SU-DHL-6 (cell line): ENCODE data around the gene CD200.

Experiments used
- H2AFZ ChIP-seq: fragments of 200-600 bp; sonication (generic); 2 replicates; pipeline ENCODE4 v1.6.1; 2014; ENCODE audit warnings: low read depth, mild to moderate bottlenecking, moderate library complexity, mixed read lengths, antibody characterized with exemption, low read length; ENCODE audit not compliant: severe bottlenecking
- H3F3A ChIP-seq: fragments of 200-600 bp; shearing (Covaris generic); 2 replicates; pipeline ENCODE4 v1.6.0; 2016; ENCODE audit warnings: antibody characterized with exemption, mild to moderate bottlenecking; ENCODE audit not compliant: insufficient read depth
- H3K27ac ChIP-seq: fragments of 200-600 bp; sonication (generic); 2 replicates; pipeline ENCODE4 v1.5.1; 2016; ENCODE audit warnings: low read depth, mild to moderate bottlenecking, low read length, moderate library complexity, mixed read lengths
- H3K27me3 ChIP-seq: fragments of 200-600 bp; sonication (generic), shearing (Covaris generic); 2 replicates; pipeline ENCODE4 v1.6.0; 2014; ENCODE audit warnings: mild to moderate bottlenecking, low read length
- H3K36me3 ChIP-seq: fragments of 200-600 bp; sonication (generic); 2 replicates; pipeline ENCODE4 v1.6.1; 2014; ENCODE audit warnings: mild to moderate bottlenecking, low read length, mixed read lengths
- H3K4me2 ChIP-seq: fragments of 300-600, 200-600 bp; shearing (Covaris generic), sonication (generic); 2 replicates; pipeline ENCODE4 v1.6.0; 2014; ENCODE audit warnings: low read length, low read depth, mild to moderate bottlenecking; ENCODE audit not compliant: poor library complexity, severe bottlenecking
- H3K4me3 ChIP-seq: fragments of 200-600 bp; sonication (generic); 2 replicates; pipeline ENCODE4 v1.5.1; 2014; ENCODE audit warnings: antibody characterized with exemption, low read length, mild to moderate bottlenecking, mixed read lengths; ENCODE audit not compliant: insufficient read depth, poor library complexity, severe bottlenecking
- H3K79me2 ChIP-seq: fragments of 200-600 bp; sonication (generic); 2 replicates; pipeline ENCODE4 v1.6.1; 2014; ENCODE audit warnings: mild to moderate bottlenecking, low read length, moderate library complexity; ENCODE audit not compliant: insufficient read depth
- H3K9ac ChIP-seq: fragments of 200-600 bp; sonication (generic); 2 replicates; pipeline ENCODE4 v1.7.0; 2014; ENCODE audit warnings: mild to moderate bottlenecking, low read length
- H3K9me2 ChIP-seq: fragments of 200-600 bp; sonication (generic); replicated peaks from 2 replicates; pipeline ENCODE4 v1.6.1; 2014; ENCODE audit warnings: low read length; ENCODE audit not compliant: insufficient read depth
- H3K9me3 ChIP-seq: fragments of 200-600 bp; sonication (generic); 2 replicates; pipeline ENCODE4 v1.6.1; 2014; ENCODE audit warnings: low read length, mixed read lengths; ENCODE audit not compliant: insufficient read depth
- H4K20me1 ChIP-seq: fragments of 200-600 bp; sonication (generic); 2 replicates; pipeline ENCODE4 v1.6.1; 2014; ENCODE audit warnings: low read depth, mild to moderate bottlenecking, antibody characterized with exemption, low read length, moderate library complexity, mixed read lengths
- EZH2phosphoT487 ChIP-seq: fragments of 200-600 bp; sonication (generic), shearing (Covaris generic); conservative IDR thresholded peaks from 2 replicates; pipeline ENCODE4 v1.6.1; 2018; ENCODE audit warnings: mild to moderate bottlenecking, antibody characterized with exemption, low read length, moderate library complexity, mixed read lengths
- TF ChIP-seq, protein P1 (sequence below): fragments of 200-600 bp; sonication (generic); IDR thresholded peaks from one replicate; pipeline ENCODE4 v1.5.1; 2017; ENCODE audit warnings: antibody characterized with exemption, mild to moderate bottlenecking, low read length, moderate library complexity; ENCODE audit not compliant: insufficient read depth, poor library complexity, severe bottlenecking

CD200 gene

GRCh38 chr3:112411425-112411824 is 78.5 kb downstream of the CD200 start:
- Histone ChIP-seq H2AFZ (no peak overlapping the region), H3K9ac (no peak overlapping the region), H3K27ac (no peak overlapping the region), H3K4me2 (no peak overlapping the region), H4K20me1 (no peaks in the 10 kb centered on the region), H3K79me2 (no peaks in the 10 kb centered on the region), H3K36me3 (no peaks in the 10 kb centered on the region), H3K27me3 (no peaks in the 10 kb centered on the region), H3K9me3 (no peaks in the 10 kb centered on the region), H3K4me3 (no peak overlapping the region), H3F3A (no peaks in the 10 kb centered on the region), H3K9me2 (no peaks in the 10 kb centered on the region)
- TF ChIP-seq EZH2phosphoT487: no peak
- TF ChIP-seq, protein P1, sequence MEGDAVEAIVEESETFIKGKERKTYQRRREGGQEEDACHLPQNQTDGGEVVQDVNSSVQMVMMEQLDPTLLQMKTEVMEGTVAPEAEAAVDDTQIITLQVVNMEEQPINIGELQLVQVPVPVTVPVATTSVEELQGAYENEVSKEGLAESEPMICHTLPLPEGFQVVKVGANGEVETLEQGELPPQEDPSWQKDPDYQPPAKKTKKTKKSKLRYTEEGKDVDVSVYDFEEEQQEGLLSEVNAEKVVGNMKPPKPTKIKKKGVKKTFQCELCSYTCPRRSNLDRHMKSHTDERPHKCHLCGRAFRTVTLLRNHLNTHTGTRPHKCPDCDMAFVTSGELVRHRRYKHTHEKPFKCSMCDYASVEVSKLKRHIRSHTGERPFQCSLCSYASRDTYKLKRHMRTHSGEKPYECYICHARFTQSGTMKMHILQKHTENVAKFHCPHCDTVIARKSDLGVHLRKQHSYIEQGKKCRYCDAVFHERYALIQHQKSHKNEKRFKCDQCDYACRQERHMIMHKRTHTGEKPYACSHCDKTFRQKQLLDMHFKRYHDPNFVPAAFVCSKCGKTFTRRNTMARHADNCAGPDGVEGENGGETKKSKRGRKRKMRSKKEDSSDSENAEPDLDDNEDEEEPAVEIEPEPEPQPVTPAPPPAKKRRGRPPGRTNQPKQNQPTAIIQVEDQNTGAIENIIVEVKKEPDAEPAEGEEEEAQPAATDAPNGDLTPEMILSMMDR: no peak
